Nephron (organoid): Measurements from ENCODE around the gene HOXB9.
A peak's percentile ranks its signal among the peaks of the same experiment; 100 is the strongest.

Source experiments
- H3K27ac Mint-ChIP-seq, 3 experiments: 2 replicates each; pipeline ENCODE4 v1.8.0; 2020; ENCODE audit warnings: mixed read lengths in 3 of 3, mild to moderate bottlenecking in 2 of 3, moderate library complexity in 1 of 3
- H3K27me3 Mint-ChIP-seq: 2 replicates; pipeline ENCODE4 v1.8.0; 2021; ENCODE audit warnings: low read depth, mild to moderate bottlenecking, moderate library complexity, mixed read lengths
- H3K36me3 Mint-ChIP-seq: 2 replicates; pipeline ENCODE4 v1.8.0; 2020; ENCODE audit warnings: low read depth, mixed read lengths
- H3K4me1 Mint-ChIP-seq: 2 replicates; pipeline ENCODE4 v1.8.0; 2020; ENCODE audit warnings: mixed read lengths
- H3K4me3 Mint-ChIP-seq, 3 experiments: 2 replicates each; pipeline ENCODE4 v1.8.0; 2020; ENCODE audit warnings: mild to moderate bottlenecking in 3 of 3, mixed read lengths in 3 of 3, moderate library complexity in 2 of 3
- H3K9me3 Mint-ChIP-seq: 2 replicates; pipeline ENCODE4 v1.8.0; 2020; ENCODE audit warnings: mixed read lengths
- CTCF ChIP-seq, 3 experiments: fragments of 200-600 bp; sonication (generic); IDR thresholded peaks; one replicate each; pipeline ENCODE4 v1.5.0; 2021; ENCODE audit warnings: antibody characterized with exemption in 3 of 3; ENCODE audit not compliant: unreplicated experiment in 3 of 3

The HOXB9 gene

GRCh38 chr17:48590607-48591161 lies 35.5 kb downstream of the HOXB9 start:
- no peak for TF ChIP-seq CTCF (IDR thresholded peaks at IDR 0.05; ENCODE audit: unreplicated experiment in 3 of 3)
- Mint-ChIP-seq H3K27ac (peak overlapping the region in 1 of 3 experiments; percentile 92), H3K4me1 (peaks cover 92% of the 10 kb centered on the region), H3K9me3 (no peaks in the 10 kb centered on the region), H3K27me3 (peaks cover 92% of the 10 kb centered on the region), H3K4me3 (peak overlapping the region; percentile 84 to 98 (median 91)), H3K36me3 (peaks cover 67% of the 10 kb centered on the region)

- Mint-ChIP-seq H3K36me3 (peaks cover 60% of the 10 kb centered on the region), H3K4me1 (peaks cover 92% of the 10 kb centered on the region), H3K4me3 (peak within 1 kb of the TSS; percentile 84 to 98 (median 91)), H3K27ac (peak within 1 kb of the TSS in 1 of 3 experiments; percentile 92), H3K9me3 (no peaks in the 10 kb centered on the region), H3K27me3 (peaks cover 92% of the 10 kb centered on the region)
- TF ChIP-seq CTCF (IDR thresholded peaks at IDR 0.05; ENCODE audit: unreplicated experiment in 3 of 3): no peak
Measured at GRCh38 chr17:48589831-48590606, 36.1 kb downstream of the HOXB9 start, which contains the start of gene HOXB3. Gene HOXB3, minus strand, starts transcription at chr17:48590241. Its CDS starts 37,767 bp downstream, at chr17:48552474.

GRCh38 chr17:48589060-48589830 lies 36.9 kb downstream of the HOXB9 start:
- no peaks in the 10 kb centered on the region for H3K9me3 Mint-ChIP-seq
- peak overlapping the region in 1 of 3 experiments; percentile 92 for H3K27ac Mint-ChIP-seq
- no peak for TF ChIP-seq CTCF (IDR thresholded peaks at IDR 0.05; ENCODE audit: unreplicated experiment in 3 of 3)
- H3K4me1 Mint-ChIP-seq: peaks cover 92% of the 10 kb centered on the region
- H3K4me3 Mint-ChIP-seq: peak overlapping the region; percentile 84 to 98 (median 91)
- peaks cover 89% of the 10 kb centered on the region for H3K27me3 Mint-ChIP-seq
- H3K36me3 Mint-ChIP-seq: peaks cover 54% of the 10 kb centered on the region

GRCh38 chr17:48588528-48588927 lies 37.6 kb downstream of the HOXB9 start:
- Mint-ChIP-seq H3K27ac (peak overlapping the region in 1 of 3 experiments; percentile 91), H3K4me1 (peaks cover 92% of the 10 kb centered on the region), H3K9me3 (no peaks in the 10 kb centered on the region), H3K4me3 (peak overlapping the region; percentile 84 to 98 (median 91)), H3K36me3 (peaks cover 50% of the 10 kb centered on the region), H3K27me3 (peaks cover 89% of the 10 kb centered on the region)
- TF ChIP-seq CTCF (IDR thresholded peaks at IDR 0.05; ENCODE audit: unreplicated experiment in 3 of 3): no peak

- Mint-ChIP-seq H3K4me3 (peak overlapping the region; percentile 84 to 98 (median 91)), H3K27me3 (peaks cover 88% of the 10 kb centered on the region), H3K27ac (peak overlapping the region in 1 of 3 experiments; percentile 91), H3K9me3 (no peaks in the 10 kb centered on the region), H3K36me3 (peaks cover 53% of the 10 kb centered on the region), H3K4me1 (peaks cover 92% of the 10 kb centered on the region)
- no peak for TF ChIP-seq CTCF (IDR thresholded peaks at IDR 0.05; ENCODE audit: unreplicated experiment in 3 of 3)
Measured at GRCh38 chr17:48588074-48588415, 38.1 kb downstream of the HOXB9 start.
